ENCODE data around the gene PGAM2.

Gene PGAM2

GRCh38 chr7:44067064-44067951 is 1.9 kb upstream of the PGAM2 start:
- H3K4me3 ChIP-seq (ENCODE audit: insufficient read depth in 1 of 2, low read depth in 1 of 2, low read length in 2 of 2), result no peak overlapping the region
- H3K79me1 ChIP-seq (replicated peaks; ENCODE audit: low read length, poor library complexity, severe bottlenecking), result no peaks in the 10 kb centered on the region
- no peak overlapping the region for H2BK12ac ChIP-seq (ENCODE audit: low read length in 2 of 2)
- H3K4ac ChIP-seq (ENCODE audit: low read depth in 1 of 2, low read length in 2 of 2), result no peak overlapping the region
- H3K9ac ChIP-seq (ENCODE audit: low read length), result no peak overlapping the region
- no peak for DNase-seq
- H3K27me3 ChIP-seq (ENCODE audit: control insufficient read depth in 1 of 2, insufficient read depth in 1 of 2, low read length in 2 of 2), result no peaks in the 10 kb centered on the region
- no peak overlapping the region for H2BK15ac ChIP-seq (ENCODE audit: low read depth, poor library complexity, severe bottlenecking)
- H3K36me3 ChIP-seq (ENCODE audit: control insufficient read depth in 1 of 2, insufficient read depth in 2 of 2, low read depth in 1 of 2, low read length in 2 of 2), result peaks cover 6 to 7% of the 10 kb centered on the region in 2 experiments
- H4K8ac ChIP-seq (ENCODE audit: low read length), result no peak overlapping the region
- no peak overlapping the region for H2AK5ac ChIP-seq (ENCODE audit: low read length, severe bottlenecking)
- no peaks in the 10 kb centered on the region for H3K9me3 ChIP-seq (ENCODE audit: control insufficient read depth, low read length)
- H2BK5ac ChIP-seq (ENCODE audit: low read depth, low read length, poor library complexity, severe bottlenecking), result no peak overlapping the region
- no peak overlapping the region for H2BK120ac ChIP-seq (ENCODE audit: low read depth, low read length)
- H3K23ac ChIP-seq (ENCODE audit: low read length in 2 of 2), result no peak overlapping the region
- H3K4me1 ChIP-seq (ENCODE audit: control insufficient read depth, insufficient read depth, low read depth, low read length), result peaks cover 19% of the 10 kb centered on the region
- H4K91ac ChIP-seq (ENCODE audit: low read length), result no peak overlapping the region
- no peak overlapping the region for H3K27ac ChIP-seq (ENCODE audit: low read length, poor library complexity, severe bottlenecking)
- H2AFZ ChIP-seq (ENCODE audit: low read depth, low read length), result no peak overlapping the region
- no peak overlapping the region for H3K4me2 ChIP-seq (ENCODE audit: low read length, poor library complexity, severe bottlenecking)
- no peak overlapping the region for H3K18ac ChIP-seq (ENCODE audit: low read depth in 1 of 2, low read length in 2 of 2)
- H3K14ac ChIP-seq (ENCODE audit: low read length in 2 of 2), result no peak overlapping the region
- 92% methylated on average over 11 of the region's 11 CpGs for WGBS

DNA sequence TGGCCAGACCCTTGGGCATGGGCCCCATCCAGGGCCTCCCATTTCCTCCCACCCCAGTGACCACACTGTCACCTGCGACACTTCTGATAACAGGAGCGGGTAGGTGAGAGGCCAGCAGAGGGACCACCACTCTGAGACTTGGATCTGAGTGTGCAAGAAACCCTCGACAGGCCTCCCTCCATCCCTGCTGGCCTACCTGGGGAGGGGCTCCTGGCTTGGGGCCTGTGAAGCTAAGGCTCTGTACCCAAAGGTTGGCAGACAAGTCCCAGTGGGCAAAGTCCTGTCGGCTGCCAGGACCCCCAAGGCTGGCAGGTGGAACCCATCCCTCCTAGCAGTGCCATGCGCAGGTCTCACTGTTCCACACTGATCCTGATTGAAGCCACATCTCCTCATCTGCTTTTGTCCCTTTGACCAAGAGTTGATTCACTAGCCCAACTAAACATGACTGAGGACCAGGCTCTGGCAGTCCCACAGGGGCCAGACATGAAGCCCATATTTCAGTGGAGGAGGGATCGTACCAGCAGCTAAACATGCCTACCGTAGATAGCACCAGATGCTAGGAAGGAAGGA is 1.2 kb upstream of the PGAM2 start:
- no peak overlapping the region for H3K4ac ChIP-seq (ENCODE audit: low read depth in 1 of 2, low read length in 2 of 2)
- H2BK5ac ChIP-seq (ENCODE audit: low read depth, low read length, poor library complexity, severe bottlenecking), result no peak overlapping the region
- H3K79me1 ChIP-seq (replicated peaks; ENCODE audit: low read length, poor library complexity, severe bottlenecking), result no peaks in the 10 kb centered on the region
- no peak overlapping the region for H3K23ac ChIP-seq (ENCODE audit: low read length in 2 of 2)
- peaks cover 9 to 15% of the 10 kb centered on the region in 2 experiments for H3K36me3 ChIP-seq (ENCODE audit: control insufficient read depth in 1 of 2, insufficient read depth in 2 of 2, low read depth in 1 of 2, low read length in 2 of 2)
- DNase-seq, result no peak
- H4K8ac ChIP-seq (ENCODE audit: low read length), result no peak overlapping the region
- no peak overlapping the region for H3K4me2 ChIP-seq (ENCODE audit: low read length, poor library complexity, severe bottlenecking)
- no peak overlapping the region for H3K18ac ChIP-seq (ENCODE audit: low read depth in 1 of 2, low read length in 2 of 2)
- H2AFZ ChIP-seq (ENCODE audit: low read depth, low read length), result no peak overlapping the region
- peaks cover 17% of the 10 kb centered on the region for H3K4me1 ChIP-seq (ENCODE audit: control insufficient read depth, insufficient read depth, low read depth, low read length)
- no peaks in the 10 kb centered on the region for H3K9me3 ChIP-seq (ENCODE audit: control insufficient read depth, low read length)
- H2AK5ac ChIP-seq (ENCODE audit: low read length, severe bottlenecking), result no peak overlapping the region
- WGBS, result 88% methylated on average over 7 of the region's 7 CpGs
- H3K9ac ChIP-seq (ENCODE audit: low read length), result no peak overlapping the region
- no peak overlapping the region for H3K4me3 ChIP-seq (ENCODE audit: insufficient read depth in 1 of 2, low read depth in 1 of 2, low read length in 2 of 2)
- no peak overlapping the region for H2BK120ac ChIP-seq (ENCODE audit: low read depth, low read length)
- H3K27ac ChIP-seq (ENCODE audit: low read length, poor library complexity, severe bottlenecking), result no peak overlapping the region
- no peak overlapping the region for H2BK15ac ChIP-seq (ENCODE audit: low read depth, poor library complexity, severe bottlenecking)
- H3K27me3 ChIP-seq (ENCODE audit: control insufficient read depth in 1 of 2, insufficient read depth in 1 of 2, low read length in 2 of 2), result no peaks in the 10 kb centered on the region
- no peak overlapping the region for H3K14ac ChIP-seq (ENCODE audit: low read length in 2 of 2)
- H2BK12ac ChIP-seq (ENCODE audit: low read length in 2 of 2), result no peak overlapping the region
- no peak overlapping the region for H4K91ac ChIP-seq (ENCODE audit: low read length)

DNA sequence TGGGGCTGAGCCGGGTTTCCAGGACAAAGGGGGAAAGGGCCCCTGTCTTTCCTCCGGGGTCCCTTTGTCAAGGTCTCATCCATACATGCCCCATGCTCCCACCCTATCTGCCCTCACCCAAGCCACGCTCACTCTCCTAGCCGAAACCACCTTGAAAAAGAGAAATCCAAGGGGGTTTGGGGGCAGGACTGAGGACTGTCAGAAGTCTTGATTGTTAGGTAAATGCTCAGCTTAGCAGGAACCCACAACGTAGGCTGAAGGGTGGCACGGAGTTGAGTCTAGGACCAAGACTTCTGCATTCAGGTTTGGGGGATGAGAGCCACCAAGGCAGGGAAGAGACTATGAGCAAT is 719 bp upstream of the PGAM2 start:
- no peak overlapping the region for H2BK15ac ChIP-seq (ENCODE audit: low read depth, poor library complexity, severe bottlenecking)
- H4K91ac ChIP-seq (ENCODE audit: low read length), result no peak overlapping the region
- peak overlapping the region; percentile 45 for H4K8ac ChIP-seq (ENCODE audit: low read length)
- no peak overlapping the region for H3K4ac ChIP-seq (ENCODE audit: low read depth in 1 of 2, low read length in 2 of 2)
- no peak overlapping the region for H3K27ac ChIP-seq (ENCODE audit: low read length, poor library complexity, severe bottlenecking)
- no peaks in the 10 kb centered on the region for H3K27me3 ChIP-seq (ENCODE audit: control insufficient read depth in 1 of 2, insufficient read depth in 1 of 2, low read length in 2 of 2)
- no peak overlapping the region for H2AK5ac ChIP-seq (ENCODE audit: low read length, severe bottlenecking)
- H3K36me3 ChIP-seq (ENCODE audit: control insufficient read depth in 1 of 2, insufficient read depth in 2 of 2, low read depth in 1 of 2, low read length in 2 of 2), result peaks cover 14 to 20% of the 10 kb centered on the region in 2 experiments
- no peak overlapping the region for H3K4me2 ChIP-seq (ENCODE audit: low read length, poor library complexity, severe bottlenecking)
- WGBS, result 79% methylated on average over 4 of the region's 6 CpGs
- H3K4me1 ChIP-seq (ENCODE audit: control insufficient read depth, insufficient read depth, low read depth, low read length), result peaks cover 17% of the 10 kb centered on the region
- H2BK12ac ChIP-seq (ENCODE audit: low read length in 2 of 2), result no peak overlapping the region
- H3K18ac ChIP-seq (ENCODE audit: low read depth in 1 of 2, low read length in 2 of 2), result peak overlapping the region in 1 of 2 experiments; percentile 13
- no peak for DNase-seq
- H3K23ac ChIP-seq (ENCODE audit: low read length in 2 of 2), result no peak overlapping the region
- H2BK5ac ChIP-seq (ENCODE audit: low read depth, low read length, poor library complexity, severe bottlenecking), result no peak overlapping the region
- H2AFZ ChIP-seq (ENCODE audit: low read depth, low read length), result no peak overlapping the region
- H3K14ac ChIP-seq (ENCODE audit: low read length in 2 of 2), result no peak overlapping the region
- H3K9ac ChIP-seq (ENCODE audit: low read length), result no peak overlapping the region
- H3K79me1 ChIP-seq (replicated peaks; ENCODE audit: low read length, poor library complexity, severe bottlenecking), result no peaks in the 10 kb centered on the region
- H2BK120ac ChIP-seq (ENCODE audit: low read depth, low read length), result no peak overlapping the region
- no peaks in the 10 kb centered on the region for H3K9me3 ChIP-seq (ENCODE audit: control insufficient read depth, low read length)
- H3K4me3 ChIP-seq (ENCODE audit: insufficient read depth in 1 of 2, low read depth in 1 of 2, low read length in 2 of 2), result no peak overlapping the region

DNA sequence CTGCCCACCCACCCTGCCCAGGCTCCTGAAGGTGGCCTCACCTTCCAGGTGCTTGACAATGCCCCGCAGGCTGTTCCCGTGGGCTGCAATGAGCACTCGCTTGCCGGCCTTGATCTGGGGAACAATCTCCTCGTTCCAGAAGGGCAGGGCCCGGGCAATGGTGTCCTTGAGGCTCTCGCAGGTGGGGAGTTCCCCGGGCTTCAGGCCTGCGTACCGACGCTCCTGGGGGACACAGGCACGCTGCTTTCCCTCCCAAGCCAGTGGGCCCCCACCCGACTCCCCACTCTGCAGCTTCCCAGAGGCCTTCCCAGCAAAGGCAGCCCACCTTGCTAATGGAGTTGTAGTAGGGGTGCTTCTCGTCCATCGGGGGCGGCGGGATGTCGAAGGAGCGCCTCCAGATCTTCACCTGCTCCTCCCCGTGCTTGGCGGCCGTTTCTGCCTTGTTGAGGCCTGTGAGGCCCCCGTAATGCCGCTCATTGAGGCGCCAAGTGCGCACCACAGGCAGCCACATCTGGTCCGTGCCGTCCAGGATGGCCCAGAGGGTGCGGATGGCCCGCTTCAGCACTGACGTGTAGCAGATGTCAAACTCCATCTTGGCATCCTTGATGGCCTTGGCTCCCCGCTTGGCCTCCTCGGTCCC is 456 bp downstream of the PGAM2 start:
- H2AK5ac ChIP-seq (ENCODE audit: low read length, severe bottlenecking), result no peak overlapping the region
- H2BK5ac ChIP-seq (ENCODE audit: low read depth, low read length, poor library complexity, severe bottlenecking), result no peak overlapping the region
- H3K4me1 ChIP-seq (ENCODE audit: control insufficient read depth, insufficient read depth, low read depth, low read length), result peaks cover 17% of the 10 kb centered on the region
- no peak overlapping the region for H4K91ac ChIP-seq (ENCODE audit: low read length)
- no peak overlapping the region for H2BK120ac ChIP-seq (ENCODE audit: low read depth, low read length)
- H3K9ac ChIP-seq (ENCODE audit: low read length), result no peak overlapping the region
- WGBS, result 66% methylated on average over 27 of the region's 33 CpGs
- no peaks in the 10 kb centered on the region for H3K27me3 ChIP-seq (ENCODE audit: control insufficient read depth in 1 of 2, insufficient read depth in 1 of 2, low read length in 2 of 2)
- H2BK15ac ChIP-seq (ENCODE audit: low read depth, poor library complexity, severe bottlenecking), result no peak overlapping the region
- no peaks in the 10 kb centered on the region for H3K9me3 ChIP-seq (ENCODE audit: control insufficient read depth, low read length)
- peak overlapping the region in 1 of 2 experiments; percentile 34 for H3K23ac ChIP-seq (ENCODE audit: low read length in 2 of 2)
- no peak overlapping the region for H4K8ac ChIP-seq (ENCODE audit: low read length)
- no peak overlapping the region for H2BK12ac ChIP-seq (ENCODE audit: low read length in 2 of 2)
- H3K14ac ChIP-seq (ENCODE audit: low read length in 2 of 2), result no peak overlapping the region
- H3K4ac ChIP-seq (ENCODE audit: low read depth in 1 of 2, low read length in 2 of 2), result no peak overlapping the region
- H3K36me3 ChIP-seq (ENCODE audit: control insufficient read depth in 1 of 2, insufficient read depth in 2 of 2, low read depth in 1 of 2, low read length in 2 of 2), result peaks cover 25 to 31% of the 10 kb centered on the region in 2 experiments
- peak overlapping the region in 1 of 2 experiments; percentile 54 for H3K18ac ChIP-seq (ENCODE audit: low read depth in 1 of 2, low read length in 2 of 2)
- no peak overlapping the region for H3K4me2 ChIP-seq (ENCODE audit: low read length, poor library complexity, severe bottlenecking)
- no peak for DNase-seq
- no peak overlapping the region for H2AFZ ChIP-seq (ENCODE audit: low read depth, low read length)
- H3K79me1 ChIP-seq (replicated peaks; ENCODE audit: low read length, poor library complexity, severe bottlenecking), result peaks cover 2% of the 10 kb centered on the region
- no peak overlapping the region for H3K27ac ChIP-seq (ENCODE audit: low read length, poor library complexity, severe bottlenecking)
- H3K4me3 ChIP-seq (ENCODE audit: insufficient read depth in 1 of 2, low read depth in 1 of 2, low read length in 2 of 2), result no peak overlapping the region
